Midbrain (tissue), 1 donor: ENCODE results near the gene FHIT.
"Not testable (repeated sequence)": the region's sequence is repeated elsewhere in the genome, so short reads cannot be mapped to it uniquely, and the experiment has no call there.

ENCODE experiments used
- DNase-seq: peaks from one replicate; lab custom pipeline; 2025; lab: John Stamatoyannopoulos, UW

Gene FHIT

GRCh38 chr3:60920519-60920918, 330.7 kb downstream of the FHIT start:
- DNase-seq = no peak

GRCh38 chr3:60919296-60919695, 332.0 kb downstream of the FHIT start:
- DNase-seq = no peak

- no peak for DNase-seq
Measured at GRCh38 chr3:60917141-60917540, 334.1 kb downstream of the FHIT start.

GRCh38 chr3:60916546-60916945, 334.7 kb downstream of the FHIT start:
- no peak for DNase-seq

- no peak for DNase-seq
Measured at GRCh38 chr3:60913474-60913873, 337.8 kb downstream of the FHIT start.

- DNase-seq = no peak
Measured at GRCh38 chr3:60912876-60913275, 338.4 kb downstream of the FHIT start.

GRCh38 chr3:60912142-60912541, 339.1 kb downstream of the FHIT start:
- DNase-seq = no peak

GRCh38 chr3:60909526-60909925, 341.7 kb downstream of the FHIT start:
- DNase-seq = no peak

- no peak for DNase-seq
Measured at GRCh38 chr3:60906283-60906682, 345.0 kb downstream of the FHIT start.

- no peak for DNase-seq
Measured at GRCh38 chr3:60898321-60898720, 352.9 kb downstream of the FHIT start.

GRCh38 chr3:60893946-60894345, 357.3 kb downstream of the FHIT start:
- no peak for DNase-seq

- no peak for DNase-seq
Measured at GRCh38 chr3:60890226-60890625, 361.0 kb downstream of the FHIT start.

GRCh38 chr3:60888952-60889351, 362.3 kb downstream of the FHIT start:
- DNase-seq = not testable (repeated sequence)

GRCh38 chr3:60887574-60887973, 363.7 kb downstream of the FHIT start:
- DNase-seq = no peak

GRCh38 chr3:60886518-60886917, 364.7 kb downstream of the FHIT start:
- DNase-seq = no peak

GRCh38 chr3:60884005-60884404, 367.2 kb downstream of the FHIT start:
- no peak for DNase-seq

- no peak for DNase-seq
Measured at GRCh38 chr3:60877188-60877587, 374.1 kb downstream of the FHIT start.

GRCh38 chr3:60870396-60870795, 380.9 kb downstream of the FHIT start:
- no peak for DNase-seq

GRCh38 chr3:60867200-60867599, 384.1 kb downstream of the FHIT start:
- no peak for DNase-seq

- no peak for DNase-seq
Measured at GRCh38 chr3:60856257-60857046, 394.8 kb downstream of the FHIT start.

- no peak for DNase-seq
Measured at GRCh38 chr3:60855250-60855649, 396.0 kb downstream of the FHIT start.

- DNase-seq = no peak
Measured at GRCh38 chr3:60854791-60855190, 396.5 kb downstream of the FHIT start.

GRCh38 chr3:60847791-60848190, 403.5 kb downstream of the FHIT start:
- DNase-seq = no peak

- DNase-seq = no peak
Measured at GRCh38 chr3:60844256-60844655, 407.0 kb downstream of the FHIT start.
